Immature natural killer cell (primary cell): Measurements from ENCODE around the gene DMKN. TPM values are rescaled to one million over a fixed set of nuclear protein-coding genes. Genes with fewer than 3 reads are reported as not detected.
"Not testable (repeated sequence)": the region's sequence is repeated elsewhere in the genome, so short reads cannot be mapped to it uniquely, and the experiment has no call there.

Source experiments
- DNase-seq, 3 donors: peaks; one replicate each; pipeline ENCODE4 v3.0.0; 2022; ENCODE audit warnings: mixed read lengths in 1 of 3
- H3K27ac Mint-ChIP-seq, 6 donors: one replicate each; pipeline ENCODE4 v1.8.0; 2020; ENCODE audit warnings: mixed read lengths in 6 of 6, mild to moderate bottlenecking in 5 of 6, inconsistent platforms in 4 of 6, moderate library complexity in 3 of 6
- H3K27me3 Mint-ChIP-seq, 3 donors: one replicate each; pipeline ENCODE4 v1.8.0; 2020 to 2021; ENCODE audit warnings: low read depth in 3 of 3, mild to moderate bottlenecking in 3 of 3, mixed read lengths in 3 of 3, moderate library complexity in 3 of 3, inconsistent platforms in 1 of 3
- H3K36me3 Mint-ChIP-seq, 3 donors: one replicate each; pipeline ENCODE4 v1.8.0; 2020; ENCODE audit warnings: mixed read lengths in 3 of 3, inconsistent platforms in 2 of 3, mild to moderate bottlenecking in 2 of 3
- H3K4me1 Mint-ChIP-seq, 2 donors: one replicate each; pipeline ENCODE4 v1.8.0; 2020; ENCODE audit warnings: inconsistent platforms in 2 of 2, mild to moderate bottlenecking in 2 of 2, mixed read lengths in 2 of 2, moderate library complexity in 1 of 2
- H3K4me3 Mint-ChIP-seq, 5 donors: one replicate each; pipeline ENCODE4 v1.8.0; 2020; ENCODE audit warnings: mild to moderate bottlenecking in 5 of 5, mixed read lengths in 5 of 5, inconsistent platforms in 3 of 5, moderate library complexity in 3 of 5
- H3K9me3 Mint-ChIP-seq, 6 donors: one replicate each; pipeline ENCODE4 v1.8.0; 2020; ENCODE audit warnings: mild to moderate bottlenecking in 6 of 6, mixed read lengths in 6 of 6, inconsistent platforms in 4 of 6, moderate library complexity in 3 of 6
- polyA plus RNA-seq, 3 donors: library from polyadenylated mRNA; unstranded; fragments of 300-500 nt; fragmentation: Illumina TruSeq; gene quantifications; one replicate each; pipeline ENCODE4 v1.2.3, GENCODE V29; 2021

The DMKN gene
- polyA plus RNA-seq, 3 donors from 2014 or later, result 5.0 to 24.5 (median 20.3) TPM

GRCh38 chr19:35490364-35490763, 23.1 kb downstream of the DMKN start, which contains the start of gene KRTDAP:
TSS of gene KRTDAP (minus strand) at chr19:35490464. CDS start at chr19:35490442, 22 bp downstream.
- Mint-ChIP-seq H3K27ac (no peak within 1 kb of the TSS), H3K4me1 (peaks cover 4 to 5% of the 10 kb centered on the region in 2 donors), H3K9me3 (peaks cover 0 to 2% (median 0%) of the 10 kb centered on the region in 6 donors), H3K27me3 (peaks cover 5 to 10% (median 9%) of the 10 kb centered on the region in 3 donors), H3K36me3 (no peaks in the 10 kb centered on the region), H3K4me3 (no peak within 1 kb of the TSS)
- DNase-seq, result no peak

GRCh38 chr19:35488677-35489076, 24.8 kb downstream of the DMKN start:
- peaks cover 5 to 11% (median 9%) of the 10 kb centered on the region in 3 donors for H3K27me3 Mint-ChIP-seq
- H3K36me3 Mint-ChIP-seq, result no peaks in the 10 kb centered on the region
- no peak overlapping the region for H3K27ac Mint-ChIP-seq
- H3K4me3 Mint-ChIP-seq, result no peak overlapping the region
- no peak for DNase-seq
- H3K9me3 Mint-ChIP-seq, result peaks cover 0 to 2% (median 0%) of the 10 kb centered on the region in 6 donors
- H3K4me1 Mint-ChIP-seq, result no peaks in the 10 kb centered on the region

GRCh38 chr19:35487656-35488182, 25.7 kb downstream of the DMKN start:
- Mint-ChIP-seq H3K9me3 (peaks cover 0 to 2% (median 0%) of the 10 kb centered on the region in 6 donors), H3K27me3 (peaks cover 7 to 11% (median 11%) of the 10 kb centered on the region in 3 donors), H3K36me3 (no peaks in the 10 kb centered on the region), H3K27ac (no peak overlapping the region), H3K4me3 (no peak overlapping the region), H3K4me1 (no peaks in the 10 kb centered on the region)
- no peak for DNase-seq

GRCh38 chr19:35486268-35486708, 27.2 kb downstream of the DMKN start:
- Mint-ChIP-seq H3K4me1 (no peaks in the 10 kb centered on the region), H3K27ac (no peak overlapping the region), H3K27me3 (peaks cover 9 to 13% (median 11%) of the 10 kb centered on the region in 3 donors), H3K36me3 (no peaks in the 10 kb centered on the region), H3K4me3 (no peak overlapping the region), H3K9me3 (peaks cover 0 to 2% (median 0%) of the 10 kb centered on the region in 6 donors)
- DNase-seq, result no peak

- Mint-ChIP-seq H3K27ac (no peak overlapping the region), H3K4me1 (no peaks in the 10 kb centered on the region), H3K4me3 (no peak overlapping the region), H3K27me3 (peaks cover 7 to 11% (median 10%) of the 10 kb centered on the region in 3 donors), H3K9me3 (no peaks in the 10 kb centered on the region), H3K36me3 (no peaks in the 10 kb centered on the region)
- no peak for DNase-seq
Measured at GRCh38 chr19:35484252-35485036, 29.0 kb downstream of the DMKN start.

GRCh38 chr19:35483089-35483488, 30.4 kb downstream of the DMKN start:
- H3K27me3 Mint-ChIP-seq, result peaks cover 7 to 13% (median 9%) of the 10 kb centered on the region in 3 donors
- no peaks in the 10 kb centered on the region for H3K36me3 Mint-ChIP-seq
- H3K4me1 Mint-ChIP-seq, result no peaks in the 10 kb centered on the region
- H3K27ac Mint-ChIP-seq, result no peak overlapping the region
- H3K4me3 Mint-ChIP-seq, result no peak overlapping the region
- DNase-seq, result no peak
- H3K9me3 Mint-ChIP-seq, result no peaks in the 10 kb centered on the region

- Mint-ChIP-seq H3K27me3 (peaks cover 0 to 14% (median 5%) of the 10 kb centered on the region in 3 donors), H3K36me3 (peaks cover 0 to 3% (median 0%) of the 10 kb centered on the region in 3 donors), H3K27ac (no peak overlapping the region), H3K9me3 (no peaks in the 10 kb centered on the region), H3K4me3 (no peak overlapping the region), H3K4me1 (no peaks in the 10 kb centered on the region)
- DNase-seq, result no peak
Measured at GRCh38 chr19:35478794-35479677, 34.4 kb downstream of the DMKN start.

GRCh38 chr19:35476149-35476548, 37.3 kb downstream of the DMKN start:
- no peak for DNase-seq
- Mint-ChIP-seq H3K27ac (peak overlapping the region in 1 of 6 donors; percentile 22), H3K36me3 (peaks cover 0 to 3% (median 0%) of the 10 kb centered on the region in 3 donors), H3K4me1 (no peaks in the 10 kb centered on the region), H3K27me3 (peaks cover 0 to 9% (median 0%) of the 10 kb centered on the region in 3 donors), H3K4me3 (no peak overlapping the region), H3K9me3 (no peaks in the 10 kb centered on the region)

GRCh38 chr19:35474594-35474993, 38.9 kb downstream of the DMKN start:
- not testable (repeated sequence) for DNase-seq, H3K27me3 Mint-ChIP-seq, H3K36me3 Mint-ChIP-seq, H3K27ac Mint-ChIP-seq, H3K4me1 Mint-ChIP-seq, H3K4me3 Mint-ChIP-seq, H3K9me3 Mint-ChIP-seq

GRCh38 chr19:35474104-35474503, 39.3 kb downstream of the DMKN start:
- Mint-ChIP-seq H3K36me3 (peaks cover 0 to 3% (median 0%) of the 10 kb centered on the region in 3 donors), H3K4me1 (no peaks in the 10 kb centered on the region), H3K27me3 (peaks cover 0 to 7% (median 2%) of the 10 kb centered on the region in 3 donors), H3K27ac (no peak overlapping the region), H3K4me3 (no peak overlapping the region), H3K9me3 (no peaks in the 10 kb centered on the region)
- no peak for DNase-seq

GRCh38 chr19:35471946-35472345, 41.5 kb downstream of the DMKN start:
- DNase-seq, result no peak
- H3K27ac Mint-ChIP-seq, result no peak overlapping the region

GRCh38 chr19:35471075-35471474, 42.4 kb downstream of the DMKN start:
- H3K27me3 Mint-ChIP-seq, H3K4me3 Mint-ChIP-seq, DNase-seq, H3K9me3 Mint-ChIP-seq, H3K36me3 Mint-ChIP-seq, H3K27ac Mint-ChIP-seq: not testable (repeated sequence)
- peaks cover 7 to 13% of the 10 kb centered on the region in 2 donors for H3K4me1 Mint-ChIP-seq

More at GRCh38 chr19:35471946-35472345, 41.5 kb downstream of the DMKN start:
- Mint-ChIP-seq H3K36me3 (peaks cover 0 to 3% (median 0%) of the 10 kb centered on the region in 3 donors), H3K9me3 (no peaks in the 10 kb centered on the region), H3K27me3 (peaks cover 0 to 7% (median 2%) of the 10 kb centered on the region in 3 donors), H3K4me1 (peaks cover 7 to 13% of the 10 kb centered on the region in 2 donors), H3K4me3 (no peak overlapping the region)

- Mint-ChIP-seq H3K27ac (no peak overlapping the region), H3K9me3 (no peaks in the 10 kb centered on the region), H3K4me3 (no peak overlapping the region), H3K4me1 (peaks cover 11 to 18% of the 10 kb centered on the region in 2 donors), H3K27me3 (peaks cover 0 to 2% (median 2%) of the 10 kb centered on the region in 3 donors), H3K36me3 (no peaks in the 10 kb centered on the region)
- DNase-seq, result no peak
Measured at GRCh38 chr19:35470128-35470527, 43.3 kb downstream of the DMKN start.
